Keratinocyte (primary cell): ENCODE measurements around the gene ITIH1. TPM values are rescaled to one million over a fixed set of nuclear protein-coding genes. Genes with fewer than 3 reads are reported as not detected.
"Not testable (repeated sequence)": the region's sequence is repeated elsewhere in the genome, so short reads cannot be mapped to it uniquely, and the experiment has no call there.

Experiments
- DNase-seq: peaks from one replicate; pipeline ENCODE4 v3.0.0-alpha.2; 2011; ENCODE audit warnings: low read depth, missing footprints, low spot score
- FAIRE-seq: peaks from 2 replicates; lab custom pipeline; 2011; peaks lifted over from hg19 to GRCh38; lab: Jason Lieb, UNC
- H2AFZ ChIP-seq: 2 replicates; pipeline ENCODE4 v1.6.0; 2012; ENCODE audit warnings: low read length, control low read depth, inconsistent platforms; ENCODE audit not compliant: control insufficient read depth
- H3K27ac ChIP-seq: 2 replicates; pipeline ENCODE4 v1.5.1; 2011; ENCODE audit warnings: low read length; ENCODE audit not compliant: control insufficient read depth, insufficient read depth
- H3K27me3 ChIP-seq: 3 replicates; pipeline ENCODE4 v1.6.0; 2011; ENCODE audit warnings: low read length; ENCODE audit not compliant: control insufficient read depth, insufficient read depth; ENCODE audit errors: extremely low read depth
- H3K36me3 ChIP-seq, 2 experiments: 2 replicates in 1 of 2; 3 replicates in 1 of 2; pipeline ENCODE4 v1.5.1; 2011; ENCODE audit warnings: low read length in 2 of 2, mild to moderate bottlenecking in 1 of 2; ENCODE audit not compliant: control insufficient read depth in 2 of 2, insufficient read depth in 2 of 2; ENCODE audit errors: extremely low read depth in 1 of 2
- H3K4me1 ChIP-seq: 3 replicates; pipeline ENCODE4 v1.5.1; 2011; ENCODE audit warnings: low read length; ENCODE audit not compliant: control insufficient read depth, insufficient read depth; ENCODE audit errors: extremely low read depth
- H3K4me2 ChIP-seq: 3 replicates; pipeline ENCODE4 v1.6.0; 2011; ENCODE audit warnings: low read depth, low read length; ENCODE audit not compliant: control insufficient read depth, insufficient read depth; ENCODE audit errors: extremely low read depth
- H3K4me3 ChIP-seq, 3 experiments: fragments of 200-600 bp in 1 of 3; sonication (generic) in 1 of 3; 2 replicates in 2 of 3; 3 replicates in 1 of 3; pipeline ENCODE4 v1.5.1; 2011 to 2016; ENCODE audit warnings: low read length in 3 of 3, mild to moderate bottlenecking in 3 of 3, control low read depth in 2 of 3, inconsistent platforms in 1 of 3, low read depth in 1 of 3, mixed read lengths in 1 of 3, mixed run types in 1 of 3, moderate library complexity in 1 of 3; ENCODE audit not compliant: control insufficient read depth in 2 of 3, insufficient read depth in 2 of 3; ENCODE audit errors: extremely low read depth in 1 of 3
- H3K79me2 ChIP-seq: 2 replicates; pipeline ENCODE4 v1.6.0; 2012; ENCODE audit warnings: low read length; ENCODE audit not compliant: control insufficient read depth, insufficient read depth
- H3K9ac ChIP-seq: 3 replicates; pipeline ENCODE4 v1.6.0; 2011; ENCODE audit warnings: low read length; ENCODE audit not compliant: control insufficient read depth, insufficient read depth; ENCODE audit errors: extremely low read depth
- H3K9me1 ChIP-seq: 3 replicates; pipeline ENCODE4 v1.6.0; 2011; ENCODE audit warnings: low read length; ENCODE audit not compliant: control insufficient read depth, insufficient read depth; ENCODE audit errors: extremely low read depth
- H3K9me3 ChIP-seq: 2 replicates; pipeline ENCODE4 v1.5.1; 2012; ENCODE audit warnings: low read depth, low read length; ENCODE audit not compliant: control insufficient read depth
- H4K20me1 ChIP-seq: 3 replicates; pipeline ENCODE4 v1.6.0; 2011; ENCODE audit warnings: low read length; ENCODE audit not compliant: control insufficient read depth, insufficient read depth; ENCODE audit errors: extremely low read depth
- CTCF ChIP-seq, 3 experiments: IDR thresholded peaks in 1 of 3; conservative IDR thresholded peaks in 1 of 3; optimal IDR thresholded peaks in 1 of 3; 2 replicates in 2 of 3; 3 replicates in 1 of 3; pipeline versions ENCODE3 to v1.5.1; 2011; ENCODE audit warnings: low read length in 3 of 3, mild to moderate bottlenecking in 3 of 3, moderate library complexity in 2 of 3, control low read depth in 1 of 3, inconsistent platforms in 1 of 3; ENCODE audit not compliant: insufficient read depth in 2 of 3; ENCODE audit errors: extremely low read depth in 1 of 3
- EZH2 ChIP-seq: IDR thresholded peaks from one replicate; pipeline ENCODE4 v1.6.1; 2012; ENCODE audit warnings: inconsistent platforms, mild to moderate bottlenecking, low read length, moderate library complexity
- dilution Hi-C: fragments of 300-500 bp; cut with MboI; formaldehyde crosslinking; loops from one replicate; pipeline ENCODE4 v1.7.0; 2020; ENCODE audit warnings: low sequenced_read_pairs; ENCODE audit not compliant: extremely low pct_ligation_motif_present
- polyA minus RNA-seq, 3 experiments: library from RNA; depleted of rRNA, polyadenylated mRNA; stranded (reverse); fragments of >200 nt; gene quantifications; 1 replicate in 1 of 3; 2 replicates in 1 of 3; 3 replicates in 1 of 3; pipeline ENCODE4 v1.2.3, GENCODE V29; 2011
- polyA plus RNA-seq, 5 experiments: library from polyadenylated mRNA; depleted of rRNA in 3 of 5; stranded (reverse) in 3 of 5; stranded (forward) in 1 of 5; unstranded in 1 of 5; fragments of >200 nt; gene quantifications; 1 replicate in 1 of 5; 2 replicates in 3 of 5; 3 replicates in 1 of 5; pipeline versions ENCODE4 v1.2.1 to v1.2.3, GENCODE V29; 2011 to 2012; ENCODE audit warnings: missing spikeins in 2 of 5, low read depth in 1 of 5, low replicate concordance in 1 of 5

The ITIH1 gene
- polyA plus RNA-seq (not detected in 3 replicates), polyA minus RNA-seq (not detected in 3 replicates)
- not detected for polyA plus RNA-seq (2011; ENCODE audit: low read depth)
- polyA plus RNA-seq (2011; cell fraction: cytosol; rRNA removed), result not detected in 2 replicates
- not detected in 2 replicates for polyA plus RNA-seq (2011; cell fraction: nucleus; rRNA removed)
- polyA plus RNA-seq (2012; ENCODE audit: low replicate concordance), result not detected in 2 replicates
- polyA minus RNA-seq (2011; cell fraction: cytosol; rRNA and poly(A)+ RNA removed), result not detected
- polyA minus RNA-seq (2011; cell fraction: nucleus; rRNA and poly(A)+ RNA removed), result not detected in 2 replicates

- H3K9me1 ChIP-seq, result no peaks in the 10 kb centered on the region
- H2AFZ ChIP-seq, result no peak within 1 kb of the TSS
- FAIRE-seq, result no peak
- dilution Hi-C loops, result no loop called here
- H3K36me3 ChIP-seq, result no peaks in the 10 kb centered on the region
- no peaks in the 10 kb centered on the region for H3K79me2 ChIP-seq
- no peaks in the 10 kb centered on the region for H3K9me3 ChIP-seq
- H3K4me1 ChIP-seq, result no peaks in the 10 kb centered on the region
- DNase-seq, result no peak
- H3K4me3 ChIP-seq, result no peak within 1 kb of the TSS
- no peaks in the 10 kb centered on the region for H4K20me1 ChIP-seq
- no peak within 1 kb of the TSS for H3K9ac ChIP-seq
- no peak within 1 kb of the TSS for H3K4me2 ChIP-seq
- TF ChIP-seq CTCF (optimal IDR thresholded peaks at IDR 0.05 in 1 of 3, IDR thresholded peaks at IDR 0.05 in 1 of 3, conservative IDR thresholded peaks at IDR 0.05 in 1 of 3; ENCODE audit: extremely low read depth in 1 of 3, insufficient read depth in 2 of 3, low read length in 3 of 3) (no peak), EZH2 (no peak)
- H3K27me3 ChIP-seq, result peaks cover 15% of the 10 kb centered on the region
- no peak within 1 kb of the TSS for H3K27ac ChIP-seq
These were observed at the start of gene ITIH1 for GRCh38 chr3:52777127-52777958. TSS of gene ITIH1 (plus strand) at chr3:52777599. CDS start at chr3:52777616, 17 bp downstream.

- H3K36me3 ChIP-seq, H3K4me2 ChIP-seq, H3K9ac ChIP-seq, H3K27me3 ChIP-seq, H2AFZ ChIP-seq, H3K4me1 ChIP-seq, H4K20me1 ChIP-seq, H3K4me3 ChIP-seq, dilution Hi-C loops, H3K9me3 ChIP-seq, H3K79me2 ChIP-seq, H3K27ac ChIP-seq, H3K9me1 ChIP-seq, FAIRE-seq, DNase-seq: not testable (repeated sequence)
These were observed 48.6 kb upstream of the ITIH1 start for GRCh38 chr3:52728753-52729152.
